OCI-M1 (cell line): ENCODE measurements around the gene DHRS12.

ENCODE experiments used
- DNase-seq: peaks from one replicate; lab custom pipeline; 2025; lab: John Stamatoyannopoulos, UW

The DHRS12 gene

GRCh38 chr13:51726446-51727193 lies 77.3 kb downstream of the DHRS12 start:
- no peak for DNase-seq

GRCh38 chr13:51724721-51725120 lies 79.2 kb downstream of the DHRS12 start:
- no peak for DNase-seq

DNA sequence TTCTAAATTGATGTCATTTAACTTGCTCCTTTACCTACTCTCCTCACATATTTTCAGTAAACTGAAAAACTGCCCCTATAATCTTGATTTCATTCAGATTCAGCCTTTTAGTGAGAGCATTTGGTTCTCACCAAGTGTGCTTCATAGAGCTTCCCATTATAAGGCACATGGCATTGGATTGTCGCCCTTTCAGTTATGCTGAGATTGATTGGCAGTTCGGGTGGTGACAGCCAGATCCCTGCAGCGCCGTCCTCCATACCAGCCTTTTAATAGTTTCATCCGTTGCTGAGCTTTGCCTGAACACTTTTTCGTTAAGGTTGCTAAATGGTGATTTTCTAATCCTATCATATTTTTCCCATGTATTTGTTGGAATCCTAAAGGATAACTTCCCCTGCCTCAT lies 80.4 kb downstream of the DHRS12 start:
- no peak for DNase-seq

- DNase-seq = no peak
Measured at GRCh38 chr13:51721496-51721895, 82.5 kb downstream of the DHRS12 start.

GRCh38 chr13:51719394-51719793 lies 84.6 kb downstream of the DHRS12 start:
- no peak for DNase-seq
